Duodenal mucosa (tissue), 2 donors: ENCODE measurements around the gene FBXW8.

Experiments
- H3K27ac ChIP-seq: one replicate; pipeline ENCODE4 v1.7.0; 2013; ENCODE audit warnings: low read depth, low read length
- H3K27me3 ChIP-seq, 2 donors: one replicate each; pipeline ENCODE4 v1.7.0; 2013; ENCODE audit warnings: low read length in 2 of 2, control low read depth in 1 of 2; ENCODE audit not compliant: insufficient read depth in 2 of 2, control insufficient read depth in 1 of 2
- H3K36me3 ChIP-seq, 2 donors: one replicate each; pipeline ENCODE4 v1.7.0; 2013; ENCODE audit warnings: low read length in 2 of 2, control low read depth in 1 of 2; ENCODE audit not compliant: insufficient read depth in 2 of 2, control insufficient read depth in 1 of 2
- H3K4me1 ChIP-seq, 2 donors: one replicate each; pipeline ENCODE4 v1.7.0; 2013; ENCODE audit warnings: low read length in 2 of 2, control low read depth in 1 of 2; ENCODE audit not compliant: insufficient read depth in 2 of 2, control insufficient read depth in 1 of 2
- H3K4me3 ChIP-seq, 2 donors: one replicate each; pipeline ENCODE4 v1.7.0; 2013; ENCODE audit warnings: low read length in 2 of 2, low read depth in 1 of 2
- H3K9ac ChIP-seq, 2 donors: one replicate each; pipeline ENCODE4 v1.7.0; 2013; ENCODE audit warnings: low read length in 2 of 2, low read depth in 1 of 2
- H3K9me3 ChIP-seq, 2 donors: one replicate each; pipeline ENCODE4 v1.7.0; 2013; ENCODE audit warnings: low read length in 2 of 2, control low read depth in 1 of 2; ENCODE audit not compliant: control insufficient read depth in 1 of 2

The FBXW8 gene

DNA sequence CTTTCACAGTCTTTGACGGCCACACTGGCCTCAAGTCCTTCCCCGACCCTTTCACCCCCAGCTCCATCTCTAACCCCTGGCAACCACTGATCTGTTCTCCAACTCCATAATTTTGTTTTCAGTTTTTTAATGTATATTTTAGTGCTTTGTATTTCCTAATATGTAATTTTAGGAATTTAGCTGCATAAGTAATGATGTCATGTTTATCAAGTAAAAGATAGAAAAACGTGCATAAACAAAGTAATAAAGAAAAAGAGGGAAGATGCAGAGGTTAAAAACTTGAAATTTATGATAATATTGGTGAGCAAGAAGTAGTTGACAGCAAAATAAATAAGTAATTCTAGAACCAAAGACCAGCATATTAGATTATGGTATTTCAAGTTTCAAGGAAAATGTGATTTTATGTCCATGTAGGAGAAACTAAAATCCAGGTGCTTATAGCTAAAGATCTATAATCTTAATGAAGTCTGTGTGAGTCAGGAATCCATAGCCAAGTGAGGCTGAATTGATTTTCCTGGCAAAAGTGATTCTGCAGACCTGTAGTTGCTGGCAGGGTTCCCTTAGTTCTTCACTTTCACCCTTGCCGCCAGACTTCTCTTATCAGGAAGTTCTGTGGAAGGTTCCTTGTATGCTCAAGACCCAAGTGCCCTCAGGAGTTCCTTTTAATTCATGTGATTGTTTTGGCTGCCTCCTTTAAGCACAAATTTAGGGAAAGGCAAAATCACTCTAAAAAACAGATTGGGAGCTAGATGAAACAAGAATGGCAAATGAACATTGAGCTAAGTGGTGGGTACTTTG, 24.4 kb downstream of the FBXW8 start:
- Histone ChIP-seq H3K9me3 (no peaks in the 10 kb centered on the region), H3K36me3 (peaks cover 0 to 11% of the 10 kb centered on the region in 2 donors), H3K27me3 (no peaks in the 10 kb centered on the region), H3K4me1 (peaks cover 0 to 10% of the 10 kb centered on the region in 2 donors), H3K9ac (no peak overlapping the region), H3K27ac (no peak overlapping the region), H3K4me3 (no peak overlapping the region)

DNA sequence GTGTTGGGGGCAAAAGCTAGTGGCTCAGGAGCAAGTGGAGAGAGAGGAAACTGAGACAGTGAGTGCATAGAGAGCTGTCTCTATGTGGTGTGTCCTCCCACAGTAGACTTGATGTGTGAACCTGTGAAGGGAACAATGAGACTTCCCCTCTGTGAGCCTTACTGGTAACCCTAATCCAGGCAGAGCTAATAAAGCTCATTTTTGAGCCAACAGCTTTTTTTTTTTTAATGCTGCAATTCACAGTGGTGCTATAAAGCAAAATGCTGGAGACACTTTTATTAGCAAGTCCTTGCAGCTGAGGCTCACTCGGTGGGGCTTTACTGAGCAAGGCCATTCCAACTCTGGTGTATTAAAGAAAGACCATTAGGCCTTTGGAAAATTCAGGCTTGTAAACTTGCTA, 26.9 kb downstream of the FBXW8 start:
- Histone ChIP-seq H3K9ac (no peak overlapping the region), H3K27me3 (no peaks in the 10 kb centered on the region), H3K27ac (no peak overlapping the region), H3K9me3 (no peaks in the 10 kb centered on the region), H3K4me3 (no peak overlapping the region), H3K4me1 (peaks cover 0 to 10% of the 10 kb centered on the region in 2 donors), H3K36me3 (peaks cover 0 to 14% of the 10 kb centered on the region in 2 donors)

DNA sequence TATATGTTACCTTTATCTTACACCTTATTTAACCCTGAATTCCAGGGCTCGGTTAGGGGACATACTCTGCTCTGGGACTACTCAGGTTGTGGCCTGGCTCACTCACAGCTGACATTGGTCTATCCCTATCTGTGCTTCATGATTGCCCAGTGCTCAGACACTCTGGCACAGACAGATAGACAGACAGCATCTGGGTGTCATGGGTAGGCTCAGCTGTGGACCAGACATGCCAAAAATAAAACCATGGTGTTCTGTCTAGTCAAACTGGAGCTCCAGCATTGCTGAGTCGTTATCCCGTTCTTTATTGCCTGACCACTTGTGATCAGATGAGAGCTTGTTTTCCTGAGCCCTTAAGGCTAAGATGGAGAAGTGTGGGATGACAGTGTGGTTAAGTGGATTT, 29.0 kb downstream of the FBXW8 start:
- H3K27me3 ChIP-seq, result no peaks in the 10 kb centered on the region
- H3K4me3 ChIP-seq, result no peak overlapping the region
- no peak overlapping the region for H3K9ac ChIP-seq
- peaks cover 0 to 6% of the 10 kb centered on the region in 2 donors for H3K9me3 ChIP-seq
- peaks cover 0 to 9% of the 10 kb centered on the region in 2 donors for H3K4me1 ChIP-seq
- H3K36me3 ChIP-seq, result peaks cover 0 to 19% of the 10 kb centered on the region in 2 donors
- H3K27ac ChIP-seq, result no peak overlapping the region

DNA sequence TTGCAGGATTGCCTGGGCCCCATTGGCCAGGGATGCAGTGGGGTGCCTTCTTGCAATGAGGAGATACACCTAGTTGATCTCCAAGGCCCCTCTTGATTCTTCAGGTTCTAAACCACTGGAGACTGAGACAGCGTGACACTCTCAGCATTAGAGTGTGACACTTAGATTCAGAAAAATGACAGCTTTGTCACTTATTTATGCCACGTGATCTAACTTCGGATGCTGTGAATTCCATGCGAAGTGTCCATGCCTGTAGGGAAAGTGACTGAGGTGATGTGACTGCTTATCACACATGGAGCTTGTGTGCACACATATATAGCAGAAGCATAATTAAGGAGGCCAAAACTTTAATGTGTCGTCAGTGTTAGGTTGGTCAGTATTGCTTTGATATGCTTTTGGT, 30.4 kb downstream of the FBXW8 start:
- Histone ChIP-seq H3K9ac (no peak overlapping the region), H3K36me3 (peaks cover 6 to 29% of the 10 kb centered on the region in 2 donors)

DNA sequence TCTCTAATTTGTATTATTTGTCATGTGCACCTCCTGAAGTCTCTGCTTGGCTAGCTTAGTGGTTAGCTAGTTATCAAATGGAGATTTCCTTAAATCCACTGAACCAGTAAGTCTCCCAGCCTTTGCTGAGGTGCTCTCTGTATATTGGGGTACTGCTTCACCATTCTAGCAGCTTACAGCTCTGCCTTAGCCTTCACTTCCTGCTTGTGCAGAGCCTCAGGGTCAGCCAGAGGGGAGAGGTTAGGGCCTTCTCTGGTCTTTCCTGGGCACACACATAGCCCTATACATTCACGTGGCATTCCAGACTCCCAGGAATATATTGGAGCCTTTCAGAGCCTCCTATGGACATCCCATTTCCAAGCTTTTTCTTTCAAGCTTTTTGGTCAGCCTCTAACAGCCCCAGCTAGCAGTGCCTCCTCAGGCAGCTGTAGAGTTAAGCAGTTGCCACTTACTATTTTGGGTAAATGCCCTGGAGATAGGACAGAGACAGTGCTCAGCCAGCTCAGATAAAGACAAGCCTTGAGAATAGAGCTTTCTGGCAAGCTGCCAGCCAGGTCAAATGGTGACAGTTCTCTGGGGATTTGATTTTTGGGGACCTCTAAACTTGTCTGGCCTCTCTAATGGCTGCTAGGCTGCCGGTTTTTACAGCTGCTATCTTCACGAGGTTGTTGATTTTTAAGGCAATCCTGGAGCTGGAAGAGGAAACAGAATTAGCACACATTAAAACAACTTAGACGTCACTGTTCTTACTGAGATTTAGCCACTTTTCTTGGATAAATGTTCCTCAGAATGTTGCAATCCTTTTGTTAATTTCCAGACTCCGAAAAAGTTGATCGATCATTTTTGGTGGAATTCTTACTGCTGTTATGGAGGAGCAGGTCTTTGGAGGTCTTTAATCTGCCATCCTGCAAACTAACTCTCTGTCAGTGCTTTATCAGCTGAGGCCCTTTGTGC, 32.9 kb downstream of the FBXW8 start:
- Histone ChIP-seq H3K36me3 (peaks cover 9 to 35% of the 10 kb centered on the region in 2 donors), H3K27me3 (no peaks in the 10 kb centered on the region), H3K27ac (no peak overlapping the region), H3K4me1 (no peaks in the 10 kb centered on the region), H3K9me3 (peaks cover 0 to 6% of the 10 kb centered on the region in 2 donors), H3K9ac (no peak overlapping the region), H3K4me3 (no peak overlapping the region)

More for the DNA sequence above, 30.4 kb downstream of the FBXW8 start:
- Histone ChIP-seq H3K9me3 (peaks cover 0 to 6% of the 10 kb centered on the region in 2 donors), H3K4me3 (no peak overlapping the region), H3K27ac (no peak overlapping the region), H3K4me1 (no peaks in the 10 kb centered on the region), H3K27me3 (no peaks in the 10 kb centered on the region)

DNA sequence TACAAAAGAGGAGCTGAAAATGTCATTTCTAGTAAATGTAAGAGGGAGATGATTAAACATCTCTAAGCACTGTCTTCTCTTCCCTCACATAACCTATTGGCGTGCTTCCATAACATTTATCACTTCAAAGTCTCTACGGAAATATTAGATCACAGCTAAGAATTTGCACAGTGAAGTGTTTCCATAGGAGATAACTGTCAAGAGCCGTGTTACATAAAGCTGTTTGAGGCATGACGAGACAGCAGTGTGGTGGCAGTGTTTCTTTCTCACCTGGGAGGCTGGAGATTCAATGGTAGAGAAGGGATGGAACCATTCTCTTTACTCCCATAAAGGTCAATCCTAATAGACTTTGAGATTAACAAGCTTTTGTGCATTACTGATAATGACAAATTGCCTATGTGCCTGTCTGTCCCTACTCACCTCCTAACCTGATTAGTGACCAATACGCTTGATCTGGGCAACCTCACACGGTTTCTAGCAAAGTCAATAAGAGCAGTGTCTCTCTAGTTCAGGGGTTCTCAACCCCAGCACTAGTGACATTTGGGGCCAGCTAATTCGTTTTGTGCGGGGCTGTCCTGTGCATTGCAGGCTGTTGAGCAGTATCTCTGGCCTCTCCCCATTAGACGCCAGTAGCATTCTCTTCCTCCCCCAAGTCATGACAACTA, 35.3 kb downstream of the FBXW8 start:
- no peak overlapping the region for H3K4me3 ChIP-seq
- no peaks in the 10 kb centered on the region for H3K4me1 ChIP-seq
- H3K9me3 ChIP-seq, result peaks cover 0 to 6% of the 10 kb centered on the region in 2 donors
- H3K36me3 ChIP-seq, result peaks cover 18 to 45% of the 10 kb centered on the region in 2 donors
- no peaks in the 10 kb centered on the region for H3K27me3 ChIP-seq
- no peak overlapping the region for H3K9ac ChIP-seq
- no peak overlapping the region for H3K27ac ChIP-seq

DNA sequence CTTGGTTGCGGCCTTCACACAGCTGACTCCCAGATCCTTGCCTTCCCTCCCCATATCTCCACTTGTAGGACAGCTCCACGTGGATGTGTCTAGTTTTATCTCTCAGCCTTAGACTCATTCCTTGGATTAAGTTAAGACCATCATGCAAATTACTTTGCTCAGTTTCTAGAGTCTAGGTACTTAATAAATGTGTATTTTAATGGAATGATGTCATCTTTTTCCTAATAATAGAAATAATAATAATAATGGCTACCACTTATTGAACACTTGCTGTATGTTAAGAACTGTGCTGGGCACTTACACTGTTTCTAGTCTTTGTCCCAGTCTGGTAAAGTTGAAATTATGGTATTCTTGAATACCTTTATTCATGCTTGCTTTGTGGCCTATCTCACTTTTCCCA, 37.5 kb downstream of the FBXW8 start:
- Histone ChIP-seq H3K4me3 (no peak overlapping the region), H3K9ac (no peak overlapping the region), H3K9me3 (peaks cover 0 to 4% of the 10 kb centered on the region in 2 donors), H3K36me3 (peaks cover 18 to 52% of the 10 kb centered on the region in 2 donors), H3K27me3 (no peaks in the 10 kb centered on the region), H3K27ac (no peak overlapping the region), H3K4me1 (no peaks in the 10 kb centered on the region)

DNA sequence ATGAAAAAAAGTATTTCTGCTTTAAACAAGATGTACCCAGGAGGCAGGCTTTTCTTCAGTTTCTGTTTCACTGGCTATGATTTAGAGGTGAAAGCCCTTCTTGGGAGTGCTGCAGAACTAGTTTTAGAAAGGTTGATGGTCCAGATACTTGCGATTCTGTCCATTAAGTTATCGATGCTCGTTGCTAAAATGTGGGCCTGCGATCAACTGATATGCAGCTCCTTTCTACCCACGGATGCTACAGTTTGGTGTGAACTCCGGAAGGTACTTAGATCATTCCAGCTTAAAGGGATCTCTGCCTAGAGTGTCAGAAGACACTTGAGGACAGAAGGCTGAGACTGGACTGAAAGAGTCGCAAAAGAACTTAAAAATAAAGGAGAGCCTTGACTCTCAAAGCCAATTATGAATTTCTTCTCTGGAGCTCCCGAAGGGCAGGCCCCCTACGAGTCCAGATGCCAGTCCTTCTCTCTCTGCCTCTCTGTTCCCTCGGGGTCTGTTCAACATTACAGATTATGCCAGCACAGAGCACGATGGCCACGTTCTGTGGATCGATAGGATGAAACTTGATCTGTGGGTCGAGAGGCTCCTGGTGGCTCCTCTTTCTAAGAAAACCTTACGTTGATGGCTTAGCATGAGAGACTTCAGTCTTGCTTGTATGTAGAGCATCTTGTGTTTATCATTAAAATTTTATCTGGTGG, 40.0 kb downstream of the FBXW8 start:
- no peaks in the 10 kb centered on the region for H3K27me3 ChIP-seq
- H3K9me3 ChIP-seq, result no peaks in the 10 kb centered on the region
- peaks cover 14 to 39% of the 10 kb centered on the region in 2 donors for H3K36me3 ChIP-seq
- no peak overlapping the region for H3K4me3 ChIP-seq
- no peak overlapping the region for H3K9ac ChIP-seq
- no peak overlapping the region for H3K27ac ChIP-seq
- H3K4me1 ChIP-seq, result peaks cover 0 to 6% of the 10 kb centered on the region in 2 donors

DNA sequence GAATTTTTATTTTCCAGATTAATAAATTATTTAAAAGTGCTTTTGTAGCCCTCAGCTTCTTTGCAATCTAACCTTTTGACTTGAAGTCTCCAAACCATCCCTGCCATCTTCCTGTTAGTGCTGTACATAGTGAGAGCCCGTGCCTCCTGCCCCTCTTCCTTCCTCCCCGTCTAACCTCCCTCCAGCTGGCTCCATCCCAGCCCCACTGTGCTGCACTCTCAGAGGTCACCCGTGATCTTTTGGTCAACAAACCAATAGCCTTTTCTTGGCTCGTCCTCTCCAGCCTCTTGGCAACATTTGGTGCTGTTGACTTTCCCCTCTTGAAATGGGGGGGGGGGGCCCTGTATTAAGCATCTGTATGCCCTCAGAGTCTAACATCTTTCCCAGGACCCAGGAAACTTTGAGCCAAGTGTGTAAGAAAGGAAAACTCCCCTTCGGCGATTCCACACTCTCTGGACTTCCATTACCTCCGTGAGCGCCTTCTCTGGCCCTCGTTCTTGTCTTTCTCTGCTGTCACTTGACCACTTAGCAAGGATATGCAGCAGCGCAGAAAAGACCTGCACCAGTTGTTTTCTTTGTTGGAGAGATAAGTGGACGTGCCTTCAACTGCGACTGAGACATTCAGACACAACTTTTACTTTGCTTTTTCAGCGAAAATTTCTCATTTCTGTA, 44.1 kb downstream of the FBXW8 start:
- Histone ChIP-seq H3K4me3 (no peak overlapping the region), H3K9me3 (no peaks in the 10 kb centered on the region), H3K4me1 (peaks cover 1 to 6% of the 10 kb centered on the region in 2 donors), H3K27me3 (no peaks in the 10 kb centered on the region), H3K27ac (no peak overlapping the region), H3K36me3 (peaks cover 1 to 12% of the 10 kb centered on the region in 2 donors), H3K9ac (no peak overlapping the region)
